ENCODE measurements around the gene DNAJC17.
A peak's percentile ranks its signal among the peaks of the same experiment; 100 is the strongest.

The DNAJC17 gene

DNA sequence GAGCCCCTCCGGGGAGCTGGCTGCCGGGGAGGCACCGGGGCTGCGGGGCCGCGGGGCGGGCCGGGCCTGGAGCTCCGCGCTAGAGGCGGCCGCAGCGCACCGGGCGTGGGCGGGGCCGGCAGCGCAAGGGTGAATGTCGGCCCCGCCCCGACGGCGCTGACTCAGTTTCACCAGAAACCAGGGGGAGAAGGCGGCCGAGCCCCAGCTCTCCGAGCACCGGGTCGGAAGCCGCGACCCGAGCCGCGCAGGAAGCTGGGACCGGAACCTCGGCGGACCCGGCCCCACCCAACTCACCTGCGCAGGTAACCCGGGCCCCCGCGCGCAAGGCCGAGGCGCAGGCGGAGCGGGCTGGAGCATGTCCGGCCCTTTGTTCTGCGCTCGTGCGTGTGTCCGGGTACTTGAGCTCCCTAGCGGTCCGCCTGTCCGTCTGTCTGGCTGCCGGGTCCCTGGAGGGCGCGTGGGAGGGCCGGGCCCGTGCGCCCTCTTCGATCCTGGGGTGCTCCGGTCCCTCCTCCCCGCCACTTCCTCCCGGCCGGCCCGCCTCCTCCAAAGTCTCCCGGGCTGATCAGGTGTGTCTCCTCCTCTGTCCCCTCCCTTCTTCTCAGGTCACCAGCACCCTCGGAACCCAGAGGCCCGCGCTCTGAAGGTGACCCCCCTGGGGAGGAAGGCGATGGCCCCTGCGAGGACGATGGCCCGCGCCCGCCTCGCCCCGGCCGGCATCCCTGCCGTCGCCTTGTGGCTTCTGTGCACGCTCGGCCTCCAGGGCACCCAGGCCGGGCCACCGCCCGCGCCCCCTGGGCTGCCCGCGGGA lies 36.8 kb upstream of the DNAJC17 start, which contains the start of gene SPINT1:
SPINT1 (plus strand) TSS at position 164 of the 811 bp plus-strand sequence; CDS start at position 671, 507 bp downstream.
- DNase-seq (ENCODE audit: low read depth) = peak; percentile 87
- H3K4me3 ChIP-seq (ENCODE audit: low read length) = peak within 1 kb of the TSS; percentile 65
- TF ChIP-seq, protein P1, sequence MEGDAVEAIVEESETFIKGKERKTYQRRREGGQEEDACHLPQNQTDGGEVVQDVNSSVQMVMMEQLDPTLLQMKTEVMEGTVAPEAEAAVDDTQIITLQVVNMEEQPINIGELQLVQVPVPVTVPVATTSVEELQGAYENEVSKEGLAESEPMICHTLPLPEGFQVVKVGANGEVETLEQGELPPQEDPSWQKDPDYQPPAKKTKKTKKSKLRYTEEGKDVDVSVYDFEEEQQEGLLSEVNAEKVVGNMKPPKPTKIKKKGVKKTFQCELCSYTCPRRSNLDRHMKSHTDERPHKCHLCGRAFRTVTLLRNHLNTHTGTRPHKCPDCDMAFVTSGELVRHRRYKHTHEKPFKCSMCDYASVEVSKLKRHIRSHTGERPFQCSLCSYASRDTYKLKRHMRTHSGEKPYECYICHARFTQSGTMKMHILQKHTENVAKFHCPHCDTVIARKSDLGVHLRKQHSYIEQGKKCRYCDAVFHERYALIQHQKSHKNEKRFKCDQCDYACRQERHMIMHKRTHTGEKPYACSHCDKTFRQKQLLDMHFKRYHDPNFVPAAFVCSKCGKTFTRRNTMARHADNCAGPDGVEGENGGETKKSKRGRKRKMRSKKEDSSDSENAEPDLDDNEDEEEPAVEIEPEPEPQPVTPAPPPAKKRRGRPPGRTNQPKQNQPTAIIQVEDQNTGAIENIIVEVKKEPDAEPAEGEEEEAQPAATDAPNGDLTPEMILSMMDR (IDR thresholded peaks at IDR 0.05; ENCODE audit: insufficient read depth, low read depth, low read length, missing control alignments) = no peak

DNA sequence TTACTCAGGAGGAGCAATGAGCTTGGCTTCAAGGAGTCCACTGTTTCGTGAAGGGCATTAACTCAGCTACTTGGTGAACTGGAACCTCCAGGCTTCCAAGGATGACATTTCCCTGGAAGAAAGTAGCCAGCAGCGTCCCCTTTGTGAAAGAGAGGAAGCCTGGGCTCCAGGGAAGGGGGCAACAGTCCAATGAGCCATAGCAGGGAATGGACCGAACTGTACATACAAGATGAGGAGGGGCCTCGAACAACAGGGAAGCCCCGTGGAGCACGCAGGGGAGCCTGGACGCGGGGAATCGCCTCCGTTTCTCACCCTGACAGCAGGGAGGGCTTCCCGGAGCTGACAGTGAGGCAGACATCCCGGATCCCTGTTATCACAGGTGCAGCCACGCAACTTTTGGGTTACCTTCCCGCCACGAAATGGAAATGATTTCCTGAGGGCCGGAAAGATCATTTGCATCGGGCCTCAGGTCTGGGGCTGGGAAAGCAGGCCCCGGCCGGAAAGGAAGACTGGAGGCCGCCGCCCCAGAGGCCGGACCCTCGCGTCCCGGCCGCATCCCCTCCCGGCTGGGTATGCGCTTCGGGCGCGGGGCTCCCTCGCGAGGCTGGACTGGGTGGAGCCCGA lies 36.1 kb upstream of the DNAJC17 start:
- H3K4me3 ChIP-seq (ENCODE audit: low read length) = peak overlapping the region; percentile 65
- TF ChIP-seq, protein P1 (IDR thresholded peaks at IDR 0.05; ENCODE audit: insufficient read depth, low read depth, low read length, missing control alignments) = no peak
- no peak for DNase-seq (ENCODE audit: low read depth)

DNA sequence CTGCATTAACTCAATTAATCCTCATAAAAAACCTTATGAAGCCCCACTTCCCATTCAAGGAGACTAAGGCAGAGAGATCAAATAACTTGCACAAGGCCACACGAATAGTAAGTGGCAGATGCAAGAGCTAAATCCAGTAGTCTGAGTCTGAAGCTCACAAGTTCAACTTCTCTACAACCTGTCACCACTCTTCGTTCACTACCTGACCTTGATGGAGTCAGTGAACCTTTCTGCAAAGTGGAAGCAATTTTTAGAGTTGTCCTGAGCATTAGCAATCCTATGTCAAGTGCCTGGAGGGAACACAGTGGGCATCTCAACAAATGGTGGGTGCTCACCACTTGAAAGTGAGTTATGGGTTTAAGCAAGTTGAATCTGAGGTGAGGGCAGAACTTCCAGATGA lies 34.5 kb upstream of the DNAJC17 start:
- no peak overlapping the region for H3K4me3 ChIP-seq (ENCODE audit: low read length)
- TF ChIP-seq, protein P1 (IDR thresholded peaks at IDR 0.05; ENCODE audit: insufficient read depth, low read depth, low read length, missing control alignments) = no peak
- no peak for DNase-seq (ENCODE audit: low read depth)

DNA sequence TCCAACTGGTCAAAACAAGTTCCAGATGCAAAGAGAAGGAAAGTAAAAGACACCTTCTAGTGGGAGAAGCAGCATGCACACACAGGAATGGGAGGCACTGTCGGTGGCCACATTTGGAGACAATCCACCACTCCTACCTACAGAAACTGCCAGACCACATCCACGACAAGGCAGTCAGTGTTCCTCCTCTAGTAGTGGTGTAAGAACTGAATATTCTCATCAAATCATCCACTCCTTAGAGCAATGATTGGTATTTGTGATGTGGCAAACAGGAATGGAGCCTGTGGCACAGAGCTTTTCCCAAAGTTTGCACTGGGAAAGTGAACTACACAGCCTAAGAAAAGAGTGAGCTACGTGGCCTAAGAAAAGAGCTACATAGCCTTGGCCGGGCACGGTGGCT lies 31.5 kb upstream of the DNAJC17 start:
- no peak for DNase-seq (ENCODE audit: low read depth)
- H3K4me3 ChIP-seq (ENCODE audit: low read length) = no peak overlapping the region
- TF ChIP-seq, protein P1 (IDR thresholded peaks at IDR 0.05; ENCODE audit: insufficient read depth, low read depth, low read length, missing control alignments) = no peak

DNA sequence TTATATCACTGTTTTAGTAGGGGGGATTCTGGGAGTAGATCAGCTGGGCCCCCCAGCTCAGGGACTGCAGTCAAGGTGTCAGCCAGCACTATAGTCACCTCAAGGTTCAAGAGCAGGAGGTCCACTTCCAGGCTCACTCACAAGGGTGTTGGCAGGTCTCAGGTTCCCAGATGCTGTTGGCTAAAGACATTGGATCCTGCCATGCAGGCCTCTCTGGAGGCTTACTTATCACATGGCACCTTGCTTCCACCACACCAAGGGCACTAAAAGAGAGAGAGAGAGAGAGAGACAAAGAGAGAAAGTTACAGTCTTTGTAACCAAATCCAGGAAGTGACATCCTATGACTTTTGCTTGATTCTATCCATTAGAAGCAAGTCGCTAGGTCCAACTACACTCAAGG lies 28.7 kb upstream of the DNAJC17 start:
- no peak for DNase-seq (ENCODE audit: low read depth)
- H3K4me3 ChIP-seq (ENCODE audit: low read length) = no peak overlapping the region
- TF ChIP-seq, protein P1 (IDR thresholded peaks at IDR 0.05; ENCODE audit: insufficient read depth, low read depth, low read length, missing control alignments) = no peak

DNA sequence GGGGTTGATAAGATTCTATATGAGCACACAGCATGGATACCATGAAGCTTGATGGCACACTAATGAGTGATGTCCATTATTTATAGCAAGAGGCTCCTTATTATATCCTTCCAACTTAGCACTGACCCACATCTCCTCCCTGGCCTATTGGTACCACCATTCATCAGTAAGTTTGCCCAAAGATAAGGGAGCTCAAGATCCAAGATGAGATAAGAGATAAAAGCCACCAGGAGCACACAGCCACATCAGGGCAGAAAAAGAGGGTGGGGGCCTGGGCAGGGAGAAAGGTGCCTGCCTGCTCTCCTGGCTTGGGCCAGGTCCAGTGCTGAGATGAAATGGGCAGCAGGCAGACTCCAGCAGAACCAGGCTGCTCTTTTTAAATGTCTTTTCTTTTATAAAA lies 25.6 kb upstream of the DNAJC17 start:
- no peak for DNase-seq (ENCODE audit: low read depth)
- TF ChIP-seq, protein P1 (IDR thresholded peaks at IDR 0.05; ENCODE audit: insufficient read depth, low read depth, low read length, missing control alignments) = no peak

More for the DNA sequence above, 25.6 kb upstream of the DNAJC17 start:
- no peak overlapping the region for H3K4me3 ChIP-seq (ENCODE audit: low read length)
